GM12878 (cell line): ENCODE data around the gene CDH4. TPM values are rescaled to one million over a fixed set of nuclear protein-coding genes. Genes with fewer than 3 reads are reported as not detected.

Source experiments
- ATAC-seq: fragments of 200-7000 bp; cut with Tn5 transposase; 3 replicates; pipeline ENCODE4 v1.9.1; 2020; ENCODE audit warnings: mild to moderate bottlenecking, moderate library complexity
- BruUV-seq: library from RNA; stranded (reverse); fragments of 400-500 nt; replicated peaks from 2 replicates; lab custom pipeline; 2021; lab: Mats Ljungman, UMichigan
- CTCF ChIA-PET: fragments of 300-600 bp; sonication (Branson Sonifier 250); formaldehyde crosslinking; extraction: SDS; loops from one replicate; lab custom pipeline; 2021; ENCODE audit warnings: inconsistent platforms; lab: Yijun Ruan, JAX
- POLR2A ChIA-PET: fragments of 350-600 bp; formaldehyde crosslinking; extraction: SDS; loops from one replicate; lab custom pipeline; 2021; ENCODE audit warnings: inconsistent platforms; lab: Charles Lee
- RAD21 ChIA-PET: fragments of 300-600 bp; sonication (Branson Sonifier 250); formaldehyde crosslinking; loops from one replicate; lab custom pipeline; 2023; ENCODE audit warnings: antibody characterized with exemption; ENCODE audit not compliant: unreplicated experiment; lab: Charles Lee
- SMC1A ChIA-PET: fragments of 300-600 bp; sonication (Branson Sonifier 250); formaldehyde crosslinking; loops from one replicate; lab custom pipeline; 2023; ENCODE audit not compliant: unreplicated experiment, uncharacterized antibody; lab: Charles Lee
- DNase-seq: peaks from one replicate; pipeline ENCODE4 v3.0.0-alpha.2; 2011; ENCODE audit warnings: low read depth, low spot score
- FAIRE-seq: peaks from 3 replicates; lab custom pipeline; 2011; peaks lifted over from hg19 to GRCh38; lab: Jason Lieb, UNC
- H2AFZ ChIP-seq: 2 replicates; pipeline ENCODE4 v1.6.0; 2011; ENCODE audit warnings: low read depth, low read length, control low read depth; ENCODE audit not compliant: control insufficient read depth
- H3K27ac ChIP-seq: 2 replicates; pipeline ENCODE4 v1.5.1; 2011; ENCODE audit warnings: control low read depth; ENCODE audit not compliant: control insufficient read depth, insufficient read depth
- H3K27me3 ChIP-seq, 2 experiments: replicated peaks in 1 of 2; 2 replicates each; pipeline versions ENCODE4 v1.6.0 to v1.6.1; 2011; ENCODE audit warnings: low read length in 1 of 2; ENCODE audit not compliant: control insufficient read depth in 2 of 2, insufficient read depth in 2 of 2
- H3K36me3 ChIP-seq, 2 experiments: 2 replicates each; pipeline ENCODE4 v1.5.1; 2011; ENCODE audit warnings: low read length in 1 of 2; ENCODE audit not compliant: control insufficient read depth in 2 of 2, insufficient read depth in 2 of 2
- H3K4me1 ChIP-seq: 2 replicates; pipeline ENCODE4 v1.6.1; 2011; ENCODE audit warnings: mild to moderate bottlenecking, low read length, moderate library complexity, mixed read lengths; ENCODE audit not compliant: control insufficient read depth, insufficient read depth
- H3K4me2 ChIP-seq: 2 replicates; pipeline ENCODE4 v1.6.0; 2011; ENCODE audit warnings: control low read depth; ENCODE audit not compliant: control insufficient read depth, insufficient read depth
- H3K4me3 ChIP-seq: fragments of 200-600 bp; sonication (generic); 2 replicates; pipeline ENCODE4 v1.5.1; 2016
- H3K79me2 ChIP-seq: 2 replicates; pipeline ENCODE4 v1.6.0; 2011; ENCODE audit warnings: low read length; ENCODE audit not compliant: control insufficient read depth, insufficient read depth
- H3K9ac ChIP-seq: 2 replicates; pipeline ENCODE4 v1.8.0; 2011; ENCODE audit warnings: low read length, control low read depth, mixed read lengths; ENCODE audit not compliant: control insufficient read depth, insufficient read depth
- H3K9me3 ChIP-seq: replicated peaks from 3 replicates; pipeline ENCODE4 v1.5.1; 2011; ENCODE audit warnings: mild to moderate bottlenecking, low read length; ENCODE audit not compliant: control insufficient read depth, insufficient read depth
- H4K20me1 ChIP-seq: 2 replicates; pipeline ENCODE4 v1.6.0; 2011; ENCODE audit not compliant: control insufficient read depth, insufficient read depth
- ATF7 ChIP-seq: fragments of 450-650 bp; IDR thresholded peaks from 2 replicates; pipeline ENCODE4 v1.6.1; 2016; ENCODE audit warnings: low read depth, mild to moderate bottlenecking
- MYC ChIP-seq: IDR thresholded peaks from 2 replicates; pipeline ENCODE4 v1.6.1; 2011; ENCODE audit warnings: mild to moderate bottlenecking, low read length, moderate library complexity, inconsistent platforms; ENCODE audit not compliant: insufficient read depth, insufficient replicate concordance, insufficient read length, severe bottlenecking
- STAT1 ChIP-seq: fragments of 450-650 bp; conservative IDR thresholded peaks from 2 replicates; pipeline ENCODE4 v1.6.1; 2014; ENCODE audit warnings: antibody characterized with exemption, mild to moderate bottlenecking
- WGBS: methylation state at CpG from one replicate; pipeline ENCODE4 v1.1.6; 2016; ENCODE audit warnings: low lambda C conversion rate; ENCODE audit not compliant: insufficient replicate concordance, insufficient coverage; ENCODE audit errors: missing lambda C conversion rate; 5-methylcytosine and 5-hydroxymethylcytosine counted together
- in situ Hi-C: fragments of 300-500 bp; cut with MboI; formaldehyde crosslinking; loops from 9 replicates; pipeline ENCODE4 v1.14.3; 2018; ENCODE audit warnings: mixed read lengths
- intact Hi-C: fragments of 100-400 bp; cut with micrococcal nuclease; formaldehyde crosslinking; loops from one replicate; pipeline ENCODE4 v1.14.2; 2022; ENCODE audit not compliant: unreplicated experiment
- polyA plus RNA-seq, 11 experiments: library from polyadenylated mRNA; depleted of rRNA in 4 of 11; unstranded in 6 of 11; stranded (reverse) in 5 of 11; fragments of >200 nt; fragmentation: Nextera tagmentation in 4 of 11; fragmentation: Illumina TruSeq in 1 of 11; extraction: Ambion mirVana in 4 of 11; extraction: Trizol in 1 of 11; gene quantifications; 1 replicate in 1 of 11; 2 replicates in 10 of 11; pipeline versions ENCODE4 v1.2.1 to v1.2.3, GENCODE V29; 2011 to 2016; ENCODE audit warnings: inconsistent platforms in 2 of 11, missing spikeins in 2 of 11, low read depth in 1 of 11
- total RNA-seq, 4 experiments: library from RNA; depleted of rRNA in 3 of 4; stranded (reverse); fragments of >200 nt in 3 of 4; fragmentation: Illumina TruSeq in 1 of 4; extraction: Trizol in 1 of 4; gene quantifications; 2 replicates each; pipeline versions ENCODE4 v1.2.1 to v1.2.3, GENCODE V29; 2013 to 2021
- TF ChIP-seq, protein P1 (sequence below): fragments of 450-650 bp; conservative IDR thresholded peaks from 2 replicates; pipeline ENCODE4 v1.6.1; 2017; ENCODE audit warnings: mild to moderate bottlenecking, moderate library complexity

CDH4 gene
- total and polyA plus RNA-seq, 10 of the 15 experiments (the other 5 are each of a cell fraction or from before 2014, with no cell fraction given) = not detected

DNA sequence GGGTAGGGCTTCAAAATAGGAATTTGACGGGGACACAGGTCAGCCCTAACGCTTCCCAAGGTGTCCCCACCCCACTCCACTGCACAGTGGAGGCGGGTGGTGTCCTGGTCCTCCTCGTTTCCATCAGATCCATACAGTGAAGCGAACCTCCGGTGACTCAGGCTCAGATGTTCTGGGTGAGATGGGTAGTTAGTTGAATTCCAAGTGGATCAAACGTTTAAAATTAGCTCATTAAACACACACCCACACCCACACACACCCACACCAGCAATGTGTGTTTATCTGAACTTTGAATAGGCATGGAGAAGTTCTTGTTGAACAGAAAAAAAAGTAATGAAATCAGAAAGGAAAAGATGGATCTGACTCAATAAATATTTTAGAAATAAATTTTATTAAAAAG is 58.9 kb downstream of the CDH4 start:
- H2AFZ ChIP-seq = no peak overlapping the region
- no peak for DNase-seq
- no peak for FAIRE-seq
- SMC1A ChIA-PET = no interaction called here
- H3K36me3 ChIP-seq = no peaks in the 10 kb centered on the region
- 2% methylated on average over 7 of the region's 7 CpGs for WGBS
- H3K27me3 ChIP-seq = no peaks in the 10 kb centered on the region
- no peak overlapping the region for H3K4me3 ChIP-seq
- H3K4me1 ChIP-seq = no peaks in the 10 kb centered on the region
- POLR2A ChIA-PET = no interaction called here
- no peaks in the 10 kb centered on the region for H4K20me1 ChIP-seq
- ATAC-seq = no peak
- RAD21 ChIA-PET = no interaction called here
- in situ Hi-C loops = loop anchor here (5.0 to 25.0 kb wide), 3 partner anchors 49 to 349 kb away; no protein-coding TSS in a partner anchor
- no peak overlapping the region for H3K9ac ChIP-seq
- CTCF ChIA-PET = no interaction called here
- TF ChIP-seq ATF7 (no peak), STAT1 (no peak), MYC (no peak)
- TF ChIP-seq, protein P1, sequence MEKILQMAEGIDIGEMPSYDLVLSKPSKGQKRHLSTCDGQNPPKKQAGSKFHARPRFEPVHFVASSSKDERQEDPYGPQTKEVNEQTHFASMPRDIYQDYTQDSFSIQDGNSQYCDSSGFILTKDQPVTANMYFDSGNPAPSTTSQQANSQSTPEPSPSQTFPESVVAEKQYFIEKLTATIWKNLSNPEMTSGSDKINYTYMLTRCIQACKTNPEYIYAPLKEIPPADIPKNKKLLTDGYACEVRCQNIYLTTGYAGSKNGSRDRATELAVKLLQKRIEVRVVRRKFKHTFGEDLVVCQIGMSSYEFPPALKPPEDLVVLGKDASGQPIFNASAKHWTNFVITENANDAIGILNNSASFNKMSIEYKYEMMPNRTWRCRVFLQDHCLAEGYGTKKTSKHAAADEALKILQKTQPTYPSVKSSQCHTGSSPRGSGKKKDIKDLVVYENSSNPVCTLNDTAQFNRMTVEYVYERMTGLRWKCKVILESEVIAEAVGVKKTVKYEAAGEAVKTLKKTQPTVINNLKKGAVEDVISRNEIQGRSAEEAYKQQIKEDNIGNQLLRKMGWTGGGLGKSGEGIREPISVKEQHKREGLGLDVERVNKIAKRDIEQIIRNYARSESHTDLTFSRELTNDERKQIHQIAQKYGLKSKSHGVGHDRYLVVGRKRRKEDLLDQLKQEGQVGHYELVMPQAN = no peak
- H3K9me3 ChIP-seq = no peaks in the 10 kb centered on the region; the same call in 2 of the 3 replicates
- no peak overlapping the region for H3K27ac ChIP-seq
- no TSS peak for BruUV-seq
- H3K79me2 ChIP-seq = no peaks in the 10 kb centered on the region
- intact Hi-C loops = no loop called here
- H3K4me2 ChIP-seq = no peak overlapping the region
